GM21786 (cell line): Measurements from ENCODE around the gene VARS1.
"Not testable (repeated sequence)": the region's sequence is repeated elsewhere in the genome, so short reads cannot be mapped to it uniquely, and the experiment has no call there.

Source experiments
- ATAC-seq: cut with Tn5 transposase; IDR thresholded peaks from one replicate; pipeline ENCODE4 v1.9.1; 2021; ENCODE audit not compliant: unreplicated experiment

The VARS1 gene

GRCh38 chr6:31822036-31822821 is 26.7 kb upstream of the VARS1 start:
- peak; percentile 47 for ATAC-seq

DNA sequence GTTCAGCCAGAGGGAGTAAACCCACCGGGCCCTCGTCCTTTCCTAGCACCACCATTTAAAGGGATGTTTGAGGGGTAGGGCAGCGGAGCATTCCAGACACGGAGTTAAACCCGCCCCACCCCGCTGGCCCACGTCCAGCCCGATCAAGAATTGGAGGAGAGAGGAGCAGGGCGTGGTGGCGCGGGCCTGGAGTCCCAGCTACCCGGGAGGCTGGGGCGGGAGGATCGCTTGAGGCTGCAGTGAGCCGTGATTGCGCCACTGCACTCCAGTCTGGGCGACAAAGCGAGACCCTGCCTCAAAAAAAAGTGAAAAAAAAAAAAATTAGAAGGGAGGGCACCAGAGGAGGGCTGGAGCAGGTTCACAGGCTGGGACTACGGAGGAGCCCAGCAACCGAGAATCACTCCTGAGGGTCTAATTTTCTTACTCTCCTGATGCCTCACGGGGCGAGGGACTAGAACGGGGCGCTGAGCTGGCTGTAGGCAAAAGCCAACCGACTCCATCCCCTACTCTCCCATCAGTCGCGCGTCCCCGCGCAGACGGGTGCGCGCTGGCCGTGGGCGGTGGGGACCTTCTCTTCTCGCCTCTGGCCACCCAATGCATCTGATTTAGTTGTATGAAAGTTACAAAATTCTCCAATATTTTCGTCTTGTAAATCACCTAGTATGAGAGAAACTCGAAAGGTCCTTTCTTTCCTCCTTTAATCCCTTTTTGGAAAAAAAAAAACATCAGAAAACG is 25.9 kb upstream of the VARS1 start:
- ATAC-seq: peak; percentile 23

GRCh38 chr6:31820399-31820798 is 24.8 kb upstream of the VARS1 start:
- not testable (repeated sequence) for ATAC-seq

GRCh38 chr6:31819871-31820299 is 24.3 kb upstream of the VARS1 start:
- no peak for ATAC-seq

GRCh38 chr6:31817929-31818511 is 22.5 kb upstream of the VARS1 start:
- ATAC-seq: not testable (repeated sequence)

DNA sequence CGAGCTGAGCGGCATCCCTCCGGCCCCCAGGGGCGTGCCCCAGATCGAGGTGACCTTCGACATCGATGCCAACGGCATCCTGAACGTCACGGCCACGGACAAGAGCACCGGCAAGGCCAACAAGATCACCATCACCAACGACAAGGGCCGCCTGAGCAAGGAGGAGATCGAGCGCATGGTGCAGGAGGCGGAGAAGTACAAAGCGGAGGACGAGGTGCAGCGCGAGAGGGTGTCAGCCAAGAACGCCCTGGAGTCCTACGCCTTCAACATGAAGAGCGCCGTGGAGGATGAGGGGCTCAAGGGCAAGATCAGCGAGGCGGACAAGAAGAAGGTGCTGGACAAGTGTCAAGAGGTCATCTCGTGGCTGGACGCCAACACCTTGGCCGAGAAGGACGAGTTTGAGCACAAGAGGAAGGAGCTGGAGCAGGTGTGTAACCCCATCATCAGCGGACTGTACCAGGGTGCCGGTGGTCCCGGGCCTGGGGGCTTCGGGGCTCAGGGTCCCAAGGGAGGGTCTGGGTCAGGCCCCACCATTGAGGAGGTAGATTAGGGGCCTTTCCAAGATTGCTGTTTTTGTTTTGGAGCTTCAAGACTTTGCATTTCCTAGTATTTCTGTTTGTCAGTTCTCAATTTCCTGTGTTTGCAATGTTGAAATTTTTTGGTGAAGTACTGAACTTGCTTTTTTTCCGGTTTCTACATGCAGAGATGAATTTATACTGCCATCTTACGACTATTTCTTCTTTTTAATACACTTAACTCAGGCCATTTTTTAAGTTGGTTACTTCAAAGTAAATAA is 21.8 kb upstream of the VARS1 start:
- ATAC-seq: not testable (repeated sequence)

GRCh38 chr6:31815025-31815838 is 19.7 kb upstream of the VARS1 start, which contains the start of the genes HSPA1A and HSPA1L:
Gene HSPA1A, plus strand, starts transcription at chr6:31815543. Its CDS starts 214 bp downstream, at chr6:31815757.
Gene HSPA1L, minus strand, starts transcription at chr6:31815283. Its CDS starts 3,311 bp downstream, at chr6:31811972.
- peak; percentile 36 for ATAC-seq

GRCh38 chr6:31814677-31815024 is 19.1 kb upstream of the VARS1 start:
- peak; percentile 29 for ATAC-seq

DNA sequence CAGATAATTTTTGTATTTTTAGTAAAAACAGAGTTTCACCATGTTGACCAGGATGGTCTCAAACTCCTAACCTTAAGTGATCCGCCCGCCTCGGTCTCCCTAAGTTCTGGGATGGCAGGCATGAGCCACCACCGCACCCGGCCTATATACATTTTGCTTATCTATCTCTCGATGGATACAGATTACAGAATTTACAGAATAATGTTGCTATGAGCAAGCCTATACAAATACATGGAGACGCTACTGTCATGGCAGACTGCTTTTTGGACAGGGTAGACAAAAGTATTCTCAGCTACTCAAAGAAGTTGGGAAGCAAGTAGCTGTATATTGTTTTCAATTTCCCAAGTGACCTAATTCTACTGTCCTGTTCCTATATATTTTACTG is 17.9 kb upstream of the VARS1 start:
- ATAC-seq: no peak

- no peak for ATAC-seq
Observed at GRCh38 chr6:31811645-31812044, 16.1 kb upstream of the VARS1 start.

GRCh38 chr6:31808599-31808998 is 13.0 kb upstream of the VARS1 start:
- not testable (repeated sequence) for ATAC-seq

DNA sequence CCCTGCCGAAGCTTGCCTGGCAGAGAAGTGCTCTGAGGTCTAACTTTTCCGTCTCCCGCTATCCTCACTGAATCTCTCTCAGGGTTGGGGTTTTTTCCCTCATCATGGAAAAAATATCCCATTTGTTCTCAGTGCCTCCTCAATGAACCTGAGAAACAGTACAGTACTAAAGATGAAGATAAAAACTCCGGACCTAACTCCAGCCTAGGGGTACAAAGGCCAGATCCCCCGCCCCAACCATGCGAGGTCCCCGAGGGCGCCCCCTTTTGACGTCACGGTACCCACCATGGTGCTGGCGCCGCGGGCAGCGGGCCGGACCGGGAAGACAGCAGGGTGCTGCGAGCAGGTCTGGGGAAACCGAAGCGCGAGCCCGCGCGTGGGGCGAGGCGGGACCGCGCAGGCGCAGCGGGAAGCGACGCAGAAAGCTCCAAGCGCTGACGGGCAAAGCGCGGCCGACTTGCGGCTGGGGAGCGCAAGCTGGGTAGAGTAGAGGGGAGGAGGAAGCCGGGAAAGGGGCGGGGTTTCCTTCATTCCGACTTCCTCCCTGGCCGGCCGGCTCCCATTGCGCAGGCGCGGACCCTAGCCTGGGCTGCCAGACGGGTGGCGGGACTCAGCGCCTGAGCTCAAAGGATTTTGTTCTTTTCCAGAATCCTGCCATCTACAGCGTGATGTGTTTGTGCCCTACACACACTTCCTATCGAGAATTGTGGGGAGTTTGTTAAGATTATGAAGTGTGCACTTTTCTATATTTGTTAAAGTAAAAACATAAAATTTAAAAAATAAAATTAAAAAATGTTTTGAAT is 11.1 kb upstream of the VARS1 start, which contains the start of gene LSM2:
LSM2 (minus strand) TSS at position 497 of the 803 bp plus-strand sequence; CDS start at position 288, 209 bp downstream.
- peak; percentile 79 for ATAC-seq

DNA sequence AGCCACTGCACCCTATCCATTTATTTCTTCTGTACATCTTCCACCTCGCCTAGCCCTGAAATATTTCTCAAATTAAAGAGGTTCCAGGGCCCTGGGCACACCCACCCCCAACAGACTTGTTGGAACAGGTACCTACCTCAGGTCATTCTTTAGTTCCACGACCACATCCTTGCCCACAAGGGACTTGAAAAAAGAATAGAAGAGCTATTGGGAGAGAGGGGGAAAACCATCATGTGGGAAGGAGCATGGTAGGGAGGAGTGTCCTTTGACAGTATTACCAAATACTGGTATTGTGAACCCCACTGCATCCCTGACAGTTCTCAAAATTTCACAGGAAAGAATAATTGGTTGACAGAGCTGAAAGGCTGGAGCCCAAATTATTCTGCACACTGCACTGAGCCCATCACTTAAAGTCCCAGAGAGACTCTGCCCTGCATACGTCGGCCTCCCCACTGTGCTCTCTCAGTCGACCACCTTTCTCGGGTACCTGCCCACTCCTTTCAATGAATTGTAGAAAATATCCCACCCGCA is 10.5 kb upstream of the VARS1 start:
- ATAC-seq: no peak

DNA sequence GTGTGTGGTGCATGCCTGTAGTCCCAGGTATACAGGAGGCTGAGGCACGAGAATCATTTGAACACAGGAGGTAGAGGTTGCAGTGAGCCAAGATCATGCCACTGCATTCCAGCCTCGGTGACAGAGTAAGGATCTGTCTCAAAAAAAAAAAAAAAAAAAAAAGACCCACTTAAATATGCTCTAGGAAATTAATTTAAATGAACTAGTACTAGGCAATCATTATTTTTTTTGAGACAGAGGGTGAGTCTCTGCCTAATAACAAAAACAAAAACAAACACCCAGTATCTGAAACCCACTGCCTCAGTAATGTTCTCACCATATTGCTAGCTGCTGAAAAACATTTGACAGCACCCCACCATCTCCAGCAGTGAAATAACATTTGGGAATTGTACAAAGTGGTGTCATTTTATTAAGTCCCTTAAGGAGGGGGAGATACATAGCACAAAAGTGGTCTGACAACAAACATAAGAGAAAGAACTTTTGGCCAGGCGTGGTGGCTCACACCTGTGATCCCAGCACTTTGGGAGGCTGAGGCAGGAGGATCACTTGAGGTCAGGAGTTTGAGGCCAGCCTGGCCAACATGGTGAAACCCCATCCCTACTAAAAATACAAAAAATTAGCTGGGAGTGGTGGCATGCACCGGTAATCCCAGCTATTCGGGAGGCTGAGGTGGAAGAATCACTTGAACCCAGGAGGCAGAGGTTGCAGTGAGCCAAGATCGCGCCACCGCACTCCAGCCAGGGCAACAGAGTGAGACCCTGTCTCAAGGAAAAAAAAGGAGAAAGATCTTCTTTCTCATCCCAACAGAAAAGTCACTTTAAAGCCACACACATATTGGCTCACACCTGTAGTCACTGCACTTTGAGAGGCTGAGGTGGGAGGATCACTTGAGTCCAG is 5.7 kb upstream of the VARS1 start:
- not testable (repeated sequence) for ATAC-seq

DNA sequence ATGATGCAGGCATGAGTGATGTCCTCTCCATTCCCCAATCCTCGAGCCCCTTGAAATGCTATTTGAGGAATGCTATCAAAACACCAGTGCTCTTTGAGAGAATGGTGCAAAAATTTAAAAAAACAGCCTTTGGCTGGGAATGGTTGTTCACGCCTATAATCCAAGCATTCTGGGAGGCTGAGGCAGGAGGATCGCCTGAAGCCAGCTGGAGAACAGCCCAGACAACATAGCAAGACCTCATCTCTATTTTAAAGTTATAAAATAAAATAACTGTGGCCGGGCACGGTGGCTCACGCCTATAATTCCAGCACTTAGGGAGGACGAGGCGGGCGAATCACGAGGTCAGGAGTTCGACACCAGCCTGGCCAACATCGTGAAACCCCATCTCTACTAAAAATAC is 4.2 kb upstream of the VARS1 start:
- no peak for ATAC-seq

GRCh38 chr6:31797588-31797987 is 2.0 kb upstream of the VARS1 start:
- ATAC-seq: no peak

GRCh38 chr6:31796993-31797385 is 1.4 kb upstream of the VARS1 start:
- no peak for ATAC-seq
